GM11168 (cell line): ENCODE measurements around the gene BAG3.
"Not testable (repeated sequence)": the region's sequence is repeated elsewhere in the genome, so short reads cannot be mapped to it uniquely, and the experiment has no call there.

Experiments
- in situ Hi-C: fragments of 300-500 bp; cut with MboI; formaldehyde crosslinking; loops from one replicate; pipeline ENCODE4 v1.12.0; 2022; ENCODE audit warnings: low sequenced_read_pairs; ENCODE audit not compliant: unreplicated experiment

BAG3 gene

GRCh38 chr10:119650692-119651513 is at the start of gene BAG3:
TSS of gene BAG3 (plus strand) at chr10:119651380. CDS start at chr10:119651676, 296 bp downstream.
- in situ Hi-C loops, result no loop called here

- in situ Hi-C loops, result no loop called here
Observed at GRCh38 chr10:119602241-119603095, 48.7 kb upstream of the BAG3 start.

GRCh38 chr10:119604468-119604867 is 46.7 kb upstream of the BAG3 start:
- in situ Hi-C loops, result no loop called here

GRCh38 chr10:119608316-119609155 is 42.6 kb upstream of the BAG3 start:
- in situ Hi-C loops, result no loop called here

- in situ Hi-C loops, result no loop called here
Observed at GRCh38 chr10:119609516-119609915, 41.7 kb upstream of the BAG3 start.

- in situ Hi-C loops, result no loop called here
Observed at GRCh38 chr10:119611433-119611832, 39.7 kb upstream of the BAG3 start.

- in situ Hi-C loops, result no loop called here
Observed at GRCh38 chr10:119613741-119614140, 37.4 kb upstream of the BAG3 start.

- in situ Hi-C loops, result no loop called here
Observed at GRCh38 chr10:119614686-119615085, 36.5 kb upstream of the BAG3 start.

- in situ Hi-C loops, result no loop called here
Observed at GRCh38 chr10:119616882-119617570, 34.2 kb upstream of the BAG3 start.

- in situ Hi-C loops, result no loop called here
Observed at GRCh38 chr10:119619215-119619614, 32.0 kb upstream of the BAG3 start.

- in situ Hi-C loops, result not testable (repeated sequence)
Observed at GRCh38 chr10:119619811-119620210, 31.4 kb upstream of the BAG3 start.

GRCh38 chr10:119620241-119621077 is 30.7 kb upstream of the BAG3 start:
- in situ Hi-C loops, result no loop called here

GRCh38 chr10:119621078-119621384 is 30.1 kb upstream of the BAG3 start:
- in situ Hi-C loops, result no loop called here

- in situ Hi-C loops, result no loop called here
Observed at GRCh38 chr10:119625570-119626280, 25.5 kb upstream of the BAG3 start.

- in situ Hi-C loops, result no loop called here
Observed at GRCh38 chr10:119630300-119630699, 20.9 kb upstream of the BAG3 start.

GRCh38 chr10:119633538-119634218 is 17.5 kb upstream of the BAG3 start:
- in situ Hi-C loops, result no loop called here

GRCh38 chr10:119634219-119634544 is 17.0 kb upstream of the BAG3 start:
- in situ Hi-C loops, result no loop called here

GRCh38 chr10:119637631-119638030 is 13.5 kb upstream of the BAG3 start:
- in situ Hi-C loops, result no loop called here
